Heart right ventricle (tissue), 16 donors: ENCODE results near the gene ZFHX3. TPM values are rescaled to one million over a fixed set of nuclear protein-coding genes. Genes with fewer than 3 reads are reported as not detected.
A peak's percentile ranks its signal among the peaks of the same experiment; 100 is the strongest.

Experiments
- ATAC-seq, 8 donors: fragments of 200-7000 bp; cut with Tn5 transposase; one replicate each; pipeline ENCODE4 v1.9.1; 2020; ENCODE audit warnings: mild to moderate bottlenecking in 8 of 8, moderate library complexity in 8 of 8, moderate number of reproducible peaks in 1 of 8
- DNase-seq, 2 donors: peaks; one replicate each; pipeline ENCODE4 v3.0.0-alpha.2; 2020
- H3K27ac ChIP-seq, 10 donors: fragments of 200-600 bp; sonication (generic) in 2 of 10; one replicate each; pipeline versions ENCODE4 v1.5.0 to v1.8.0; 2020 to 2022; ENCODE audit warnings: mild to moderate bottlenecking in 3 of 10
- H3K27me3 ChIP-seq, 7 donors: fragments of 200-600 bp; one replicate each; pipeline ENCODE4 v1.8.0; 2021 to 2022; ENCODE audit warnings: mild to moderate bottlenecking in 2 of 7
- H3K36me3 ChIP-seq, 9 donors: fragments of 200-600 bp; sonication (generic) in 1 of 9; one replicate each; pipeline versions ENCODE4 v1.5.0 to v1.8.0; 2020 to 2022; ENCODE audit warnings: mild to moderate bottlenecking in 2 of 9
- H3K4me1 ChIP-seq, 9 donors: fragments of 200-600 bp; sonication (generic) in 1 of 9; one replicate each; pipeline versions ENCODE4 v1.5.0 to v1.8.0; 2020 to 2022; ENCODE audit warnings: mild to moderate bottlenecking in 4 of 9
- H3K4me3 ChIP-seq, 10 donors: fragments of 200-600 bp; sonication (generic) in 2 of 10; one replicate each; pipeline versions ENCODE4 v1.5.0 to v1.8.0; 2020 to 2022; ENCODE audit warnings: mild to moderate bottlenecking in 7 of 10, moderate library complexity in 2 of 10
- H3K9me3 ChIP-seq, 11 donors: fragments of 200-600 bp in 10 of 11; sonication (generic) in 2 of 11; one replicate each; pipeline versions ENCODE4 v1.5.0 to v1.8.0; 2013 to 2022; ENCODE audit warnings: mild to moderate bottlenecking in 2 of 11, control low read depth in 1 of 11, moderate library complexity in 1 of 11
- CTCF ChIP-seq, 9 donors: fragments of 200-600 bp; sonication (generic) in 2 of 9; IDR thresholded peaks; one replicate each; pipeline versions ENCODE4 v1.5.0 to v1.8.0; 2021 to 2022; ENCODE audit warnings: antibody characterized with exemption in 9 of 9, mild to moderate bottlenecking in 5 of 9, moderate library complexity in 1 of 9
- WGBS, 2 donors: extraction: QIAGEN DNeasy Blood & Tissue Kit; methylation state at CpG; one replicate each; pipeline ENCODE4 v1.1.7; 2013; ENCODE audit warnings: inconsistent platforms in 1 of 2; 5-methylcytosine and 5-hydroxymethylcytosine counted together
- intact Hi-C, 10 donors: fragments of 100-400 bp; cut with DNase I; formaldehyde crosslinking; loops; one replicate each; pipeline versions ENCODE4 v1.11.1 to v1.14.2; 2022
- polyA plus RNA-seq, 2 donors: library from polyadenylated mRNA; stranded (reverse); fragments of 200-250 nt; gene quantifications; one replicate each; pipeline ENCODE4 v1.2.3, GENCODE V29; 2013
- total RNA-seq, 10 donors: library from RNA; stranded (reverse); fragmentation: NEBNext Ultra II Directional in 3 of 10; extraction: Animal tissue kit (Norgen Biotek cat#: 25700) in 3 of 10; gene quantifications; one replicate each; pipeline versions ENCODE4 v1.2.1 to v1.2.4, GENCODE V29; 2021 to 2023
- donor health status: Arrhythmogenic right ventricular cardiomyopathy.
- donor health status: ischemic (EF 13 %, LVEDD 7.1; RV severe dilation, severe dysfunction).
- donor health status: healthy with polysubstance abuse.
- donor health status: DM: no; HTN: yes; CAD: no.
- donor health status: DM: no; HTN: no; CAD: no.
- donor health status: ischemic (EF 25% LVEDD 6.9; RV normal size, moderate dysfunction).
- donor health status: ischemic (EF 25% LVEDD 5.7; RV mildly dilated, moderate dysfunction).
- donor health status: healthy.
- donor health status: DM: yes; HTN: yes; CAD: no.
- donor health status: Ischemic cardiomyopathy.
- donor health status: ischemic (EF 35%, LVEDD 5.7; RV mildly dilated, moderate dysfunction).
- donor health status: nonischemic (EF 11% LVEDD 7.7; RV severe dilation, severe dysfunction).
- donor health status: DM: yes; HTN: yes; CAD: no.
- donor health status: PGD.
- donor health status: ischemic (EF 29% LVEDD 5.4; RV normal size, mild dysfunction).
- donor health status: nonischemic (EF 23%, LVEDD 6.1; RV moderate dilation, normal function).

The ZFHX3 gene
- total and polyA plus RNA-seq, 12 donors: 1.6 to 15.2 (median 10.4) TPM

GRCh38 chr16:72944757-72945485 lies 103.0 kb downstream of the ZFHX3 start:
- Histone ChIP-seq H3K9me3 (no peaks in the 10 kb centered on the region), H3K27me3 (no peaks in the 10 kb centered on the region), H3K36me3 (peaks cover 0 to 31% (median 1%) of the 10 kb centered on the region in 9 donors), H3K4me1 (peaks cover 4 to 40% (median 28%) of the 10 kb centered on the region in 9 donors), H3K4me3 (no peak overlapping the region), H3K27ac (no peak overlapping the region)
- no peak for TF ChIP-seq CTCF (IDR thresholded peaks at IDR 0.05)
- DNase-seq (no peak), ATAC-seq (no peak)
- WGBS, 2 donors: 90 to 92% methylated on average over 7 of the region's 7 CpGs
- intact Hi-C loops: loop anchor here in 4 of 10 donors (5.0 to 10.0 kb wide), 2 partner anchors 100 to 107 kb away; partner anchors contain the start of gene ZFHX3 (in 3 of the 4)

DNA sequence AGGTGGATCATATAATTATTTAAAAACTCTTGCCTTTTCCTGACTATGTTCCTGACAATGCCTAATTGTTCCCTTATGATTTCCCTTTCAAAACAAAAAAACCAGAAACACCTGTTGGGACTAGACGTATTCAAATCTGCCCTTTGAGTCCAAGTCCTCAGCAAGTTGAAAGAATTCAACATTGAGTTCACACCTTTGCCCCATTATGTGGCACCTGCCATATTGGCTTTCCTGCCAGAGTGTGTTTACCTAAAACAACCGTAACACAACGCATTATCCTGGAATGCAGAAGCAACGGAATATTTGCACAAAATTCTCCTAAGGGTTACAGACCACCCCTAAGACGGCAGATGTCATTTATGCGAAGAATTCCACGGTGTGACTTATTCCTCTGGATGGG lies 105.9 kb downstream of the ZFHX3 start:
- peaks cover 0 to 9% (median 0%) of the 10 kb centered on the region in 9 donors for H3K36me3 ChIP-seq
- intact Hi-C loops: loop anchor here in 4 of 10 donors (5.0 to 10.0 kb wide), 2 partner anchors 103 to 110 kb away; partner anchors contain the start of gene ZFHX3 (in 3 of the 4)
- DNase-seq (no peak), ATAC-seq (no peak)
- no peak overlapping the region for H3K4me3 ChIP-seq
- TF ChIP-seq CTCF (IDR thresholded peaks at IDR 0.05): no peak
- H3K27ac ChIP-seq: no peak overlapping the region
- H3K4me1 ChIP-seq: peaks cover 15 to 57% (median 46%) of the 10 kb centered on the region in 9 donors
- no peaks in the 10 kb centered on the region for H3K9me3 ChIP-seq
- no peaks in the 10 kb centered on the region for H3K27me3 ChIP-seq
- WGBS, 2 donors: 91 to 94% methylated on average over 7 of the region's 7 CpGs

GRCh38 chr16:72940886-72941285 lies 107.0 kb downstream of the ZFHX3 start:
- Histone ChIP-seq H3K4me1 (peaks cover 15 to 55% (median 40%) of the 10 kb centered on the region in 9 donors), H3K27me3 (no peaks in the 10 kb centered on the region), H3K36me3 (peaks cover 0 to 9% (median 0%) of the 10 kb centered on the region in 9 donors), H3K4me3 (no peak overlapping the region), H3K9me3 (no peaks in the 10 kb centered on the region), H3K27ac (peak overlapping the region in 3 of 10 donors; percentile 77 to 90 (median 85))
- DNase-seq (no peak), ATAC-seq (no peak)
- intact Hi-C loops: loop anchor here in 4 of 10 donors (5.0 to 10.0 kb wide), 2 partner anchors 104 to 111 kb away; partner anchors contain the start of gene ZFHX3 (in 3 of the 4)
- WGBS, 2 donors: 96 to 98% methylated on average over 5 of the region's 5 CpGs
- no peak for TF ChIP-seq CTCF (IDR thresholded peaks at IDR 0.05)

DNA sequence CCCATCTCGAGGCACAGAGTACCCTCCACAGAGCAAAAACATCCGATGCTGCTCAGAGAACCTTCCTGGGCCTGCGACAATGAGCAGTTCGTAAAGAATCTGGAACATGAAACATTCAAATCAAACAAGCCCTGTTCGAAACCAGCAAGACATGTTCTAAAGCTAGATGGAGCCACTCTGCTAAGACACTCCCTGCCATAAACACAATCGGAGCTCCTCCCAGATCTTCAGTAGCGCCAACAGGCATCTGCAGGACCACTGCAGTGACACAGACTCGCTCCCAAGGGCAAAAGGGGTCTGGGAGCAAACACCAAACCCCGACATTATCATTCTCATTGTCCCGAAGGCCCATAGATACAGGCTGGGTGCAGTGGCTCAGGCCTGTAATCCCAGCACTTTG lies 108.7 kb downstream of the ZFHX3 start:
- DNase-seq (peak in 1 of 2 donors; percentile 55), ATAC-seq (peak; percentile 44 to 79 (median 70))
- WGBS, 2 donors: 43 to 67% methylated on average over 10 of the region's 10 CpGs
- Histone ChIP-seq H3K36me3 (peaks cover 0 to 9% (median 0%) of the 10 kb centered on the region in 9 donors), H3K4me3 (peak overlapping the region in 2 of 10 donors; percentile 25 to 29), H3K27me3 (no peaks in the 10 kb centered on the region), H3K9me3 (no peaks in the 10 kb centered on the region), H3K27ac (peak overlapping the region; percentile 56 to 90 (median 81)), H3K4me1 (peaks cover 15 to 59% (median 44%) of the 10 kb centered on the region in 9 donors)
- intact Hi-C loops: loop anchor here in 4 of 10 donors (5.0 to 10.0 kb wide), 7 partner anchors 42 to 233 kb away; partner anchors contain the start of gene ZFHX3 (in 3 of the 4)
- TF ChIP-seq CTCF (IDR thresholded peaks at IDR 0.05): peak in 6 of 9 donors; percentile 18 to 59 (median 38)
